ENCODE results near the gene MED28.

Gene MED28

DNA sequence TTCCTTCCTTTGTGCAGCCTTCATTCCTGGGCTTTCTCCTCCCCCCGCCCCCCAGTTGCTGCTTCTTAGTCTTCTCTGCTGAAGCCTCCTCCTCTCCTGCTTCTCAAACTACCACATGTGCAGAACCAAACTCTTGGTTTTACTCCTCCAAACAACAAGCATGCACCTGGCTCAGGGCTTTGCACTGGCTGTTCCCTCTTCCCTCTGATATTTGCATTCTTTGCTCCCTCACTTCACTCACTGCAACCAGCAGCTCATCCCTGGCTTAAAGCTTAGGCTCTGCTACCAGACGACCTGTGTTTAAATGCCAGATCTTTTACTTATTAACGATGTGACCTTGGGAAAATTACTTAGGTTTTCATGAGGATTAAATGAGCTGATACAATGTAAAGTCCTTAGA, 51.4 kb downstream of the MED28 start:
- DNase-seq (ENCODE audit: extremely low read depth, low read depth), result no peak
- TF ChIP-seq, protein P1, sequence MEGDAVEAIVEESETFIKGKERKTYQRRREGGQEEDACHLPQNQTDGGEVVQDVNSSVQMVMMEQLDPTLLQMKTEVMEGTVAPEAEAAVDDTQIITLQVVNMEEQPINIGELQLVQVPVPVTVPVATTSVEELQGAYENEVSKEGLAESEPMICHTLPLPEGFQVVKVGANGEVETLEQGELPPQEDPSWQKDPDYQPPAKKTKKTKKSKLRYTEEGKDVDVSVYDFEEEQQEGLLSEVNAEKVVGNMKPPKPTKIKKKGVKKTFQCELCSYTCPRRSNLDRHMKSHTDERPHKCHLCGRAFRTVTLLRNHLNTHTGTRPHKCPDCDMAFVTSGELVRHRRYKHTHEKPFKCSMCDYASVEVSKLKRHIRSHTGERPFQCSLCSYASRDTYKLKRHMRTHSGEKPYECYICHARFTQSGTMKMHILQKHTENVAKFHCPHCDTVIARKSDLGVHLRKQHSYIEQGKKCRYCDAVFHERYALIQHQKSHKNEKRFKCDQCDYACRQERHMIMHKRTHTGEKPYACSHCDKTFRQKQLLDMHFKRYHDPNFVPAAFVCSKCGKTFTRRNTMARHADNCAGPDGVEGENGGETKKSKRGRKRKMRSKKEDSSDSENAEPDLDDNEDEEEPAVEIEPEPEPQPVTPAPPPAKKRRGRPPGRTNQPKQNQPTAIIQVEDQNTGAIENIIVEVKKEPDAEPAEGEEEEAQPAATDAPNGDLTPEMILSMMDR (IDR thresholded peaks at IDR 0.05; ENCODE audit: low read depth, low read length), result no peak

DNA sequence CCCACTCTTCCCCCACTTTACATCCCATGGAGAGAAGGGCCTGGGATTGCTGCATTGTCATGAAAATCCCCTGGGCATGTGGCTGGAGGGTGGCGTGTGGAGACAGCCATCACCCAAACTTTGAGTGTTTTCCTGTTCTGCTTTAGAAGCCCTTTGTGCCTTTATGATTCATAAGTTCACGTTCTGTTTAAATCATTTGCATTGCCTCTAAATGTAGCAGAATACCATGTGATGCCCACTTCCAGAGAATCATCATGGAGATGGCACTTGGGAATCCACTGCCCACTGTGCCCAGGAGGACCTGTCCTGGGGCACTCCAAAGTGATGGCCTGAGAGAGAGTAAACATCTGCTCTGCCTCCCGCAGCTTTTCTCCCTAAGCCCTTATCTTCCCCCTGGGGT, 52.8 kb downstream of the MED28 start:
- TF ChIP-seq, protein P1 (IDR thresholded peaks at IDR 0.05; ENCODE audit: low read depth, low read length), result no peak
- DNase-seq (ENCODE audit: extremely low read depth, low read depth), result no peak

DNA sequence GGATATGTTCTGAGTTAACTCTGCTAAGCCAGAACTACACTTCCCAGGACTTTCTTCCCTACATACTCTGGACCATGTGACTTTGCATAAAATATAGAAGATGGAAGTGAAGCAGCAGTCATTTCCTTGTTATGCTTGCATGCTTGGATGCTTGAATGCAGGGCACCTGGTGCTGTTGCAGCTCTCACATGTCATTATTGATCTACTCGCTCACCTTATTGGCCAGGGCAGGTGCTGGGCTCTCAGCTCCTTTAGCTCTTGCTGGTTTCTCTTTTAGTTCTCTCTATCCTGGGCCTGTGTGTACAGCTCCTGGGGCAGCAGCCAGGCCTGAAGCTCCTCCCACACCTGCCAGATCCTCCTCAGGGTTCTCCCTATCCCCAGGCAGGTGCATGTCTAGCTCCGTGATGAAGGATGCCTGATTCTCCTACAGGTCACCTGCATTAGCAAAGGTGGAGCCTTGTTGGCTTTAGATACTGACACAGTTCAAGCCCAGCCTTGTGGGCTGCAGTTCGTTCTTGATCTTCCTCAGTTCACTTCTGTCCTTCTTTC, 53.3 kb downstream of the MED28 start:
- DNase-seq (ENCODE audit: extremely low read depth, low read depth), result no peak
- TF ChIP-seq, protein P1 (IDR thresholded peaks at IDR 0.05; ENCODE audit: low read depth, low read length), result no peak

DNA sequence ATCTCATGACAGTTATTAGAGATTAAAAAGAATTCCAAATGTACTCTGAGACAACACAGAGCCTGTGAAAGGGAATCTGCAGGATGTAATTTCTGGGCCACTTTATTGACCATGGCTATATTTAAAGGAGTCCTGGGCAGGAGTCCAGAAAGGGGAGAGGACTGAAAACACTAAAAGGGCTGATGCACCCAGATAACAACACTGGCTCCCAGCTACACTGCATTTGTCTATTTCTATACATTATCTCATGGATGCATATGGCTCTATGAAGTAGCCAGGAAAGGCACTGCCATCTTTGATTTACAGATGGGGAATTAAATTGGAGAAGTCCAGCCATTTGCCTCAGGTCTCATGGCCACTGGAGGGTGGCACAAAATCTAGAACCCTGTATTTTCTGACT, 56.0 kb downstream of the MED28 start:
- no peak for DNase-seq (ENCODE audit: extremely low read depth, low read depth)
- TF ChIP-seq, protein P1 (IDR thresholded peaks at IDR 0.05; ENCODE audit: low read depth, low read length), result no peak

DNA sequence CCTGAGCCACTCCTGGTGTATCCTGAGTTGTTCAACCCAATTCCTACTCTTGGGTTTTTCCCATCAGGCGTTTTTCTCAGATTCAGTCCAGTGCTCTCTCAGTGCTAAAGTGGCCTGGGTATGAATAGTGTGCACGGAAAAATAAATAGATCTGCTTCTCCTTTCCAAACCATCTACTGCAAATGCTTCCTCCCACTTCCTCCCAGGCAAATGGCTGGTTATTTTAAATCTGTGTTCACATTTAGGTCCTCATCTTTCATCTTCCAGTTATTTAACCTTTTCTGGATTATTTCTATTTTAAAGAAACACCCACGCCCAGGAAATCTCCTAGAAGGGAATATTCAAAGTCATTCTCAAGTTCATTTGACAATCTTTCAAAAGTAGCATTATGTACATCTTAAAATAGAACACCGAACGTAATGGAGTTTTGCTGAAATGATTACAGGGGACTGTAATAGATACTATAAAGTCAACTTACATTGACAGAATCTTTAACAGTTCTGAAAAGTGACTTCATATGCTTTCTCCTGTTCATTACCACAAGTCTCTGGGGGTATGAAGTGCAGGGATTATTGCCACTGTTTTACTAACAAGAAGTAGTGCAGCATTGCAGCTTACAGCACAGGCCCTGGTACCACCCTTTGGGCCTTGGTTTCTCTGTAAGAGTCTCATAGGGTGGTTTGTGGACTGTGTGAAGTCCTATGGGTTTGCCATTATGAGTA, 66.3 kb downstream of the MED28 start:
- DNase-seq (ENCODE audit: extremely low read depth, low read depth), result no peak

DNA sequence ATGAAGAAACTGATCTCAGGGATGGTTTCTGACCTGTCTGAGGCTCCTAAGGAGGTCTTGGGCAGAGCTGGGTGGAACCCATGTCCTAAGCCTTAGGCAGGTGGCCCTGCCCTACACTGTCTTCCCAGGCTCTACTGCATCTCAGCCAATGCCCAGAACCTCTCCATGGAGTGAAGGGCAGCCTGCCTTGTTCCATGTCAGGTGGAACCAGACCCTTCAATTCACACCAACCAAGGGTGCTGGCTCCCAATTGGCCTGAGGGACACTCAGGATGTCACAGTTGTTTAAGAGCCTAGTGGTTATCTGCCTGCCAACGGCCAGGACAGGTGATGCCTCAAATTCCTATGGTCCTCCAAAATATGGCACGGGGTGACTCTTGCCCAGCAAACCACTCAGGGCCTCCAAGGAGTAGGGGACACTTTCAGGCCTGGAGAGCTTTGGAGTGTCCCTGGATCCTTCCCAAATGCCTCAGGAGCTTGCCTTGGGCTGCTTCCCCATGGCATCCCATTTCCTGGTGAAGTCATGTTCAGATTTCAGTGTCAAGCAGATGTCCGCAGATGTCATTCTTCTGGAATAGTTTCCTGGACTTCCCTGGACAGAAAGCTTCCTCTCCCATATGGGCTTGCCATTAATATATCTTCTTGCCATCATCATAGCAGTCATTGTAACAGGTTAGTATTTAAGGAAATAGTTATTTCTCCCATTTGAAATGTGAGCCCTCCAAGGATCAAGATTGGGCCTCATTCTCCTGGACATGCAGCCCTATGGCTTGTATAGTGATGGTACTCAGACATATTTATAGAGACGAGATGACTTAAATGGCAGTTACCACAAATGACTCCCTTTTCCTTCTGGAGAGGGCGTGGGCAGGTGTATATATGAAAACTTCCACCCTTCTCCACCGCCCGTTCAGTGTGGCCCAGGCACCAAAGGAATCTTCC, 67.1 kb downstream of the MED28 start:
- TF ChIP-seq, protein P1 (IDR thresholded peaks at IDR 0.05; ENCODE audit: low read depth, low read length), result no peak
- DNase-seq (ENCODE audit: extremely low read depth, low read depth), result no peak

More for the DNA sequence above, 66.3 kb downstream of the MED28 start:
- TF ChIP-seq, protein P1 (IDR thresholded peaks at IDR 0.05; ENCODE audit: low read depth, low read length), result no peak

DNA sequence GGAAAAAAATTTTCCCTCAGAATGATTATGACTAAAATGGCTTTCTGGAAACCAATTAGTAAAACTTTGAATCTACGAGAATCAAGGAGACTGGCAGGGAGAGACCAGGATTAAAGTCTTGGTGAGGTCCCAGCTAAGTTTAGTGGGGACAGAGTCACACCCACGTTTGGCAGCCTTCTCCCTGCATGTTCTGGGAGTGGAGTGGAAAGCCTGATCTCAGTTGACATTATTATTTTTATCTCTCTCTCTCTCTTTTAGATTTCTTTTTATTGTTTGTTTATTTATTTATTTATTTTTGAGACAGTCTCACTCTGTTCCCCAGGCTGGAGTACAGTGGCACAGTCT, 67.8 kb downstream of the MED28 start:
- DNase-seq (ENCODE audit: extremely low read depth, low read depth), result no peak
- TF ChIP-seq, protein P1 (IDR thresholded peaks at IDR 0.05; ENCODE audit: low read depth, low read length), result no peak
